Measurements from ENCODE around the gene OTOP2.

DNA sequence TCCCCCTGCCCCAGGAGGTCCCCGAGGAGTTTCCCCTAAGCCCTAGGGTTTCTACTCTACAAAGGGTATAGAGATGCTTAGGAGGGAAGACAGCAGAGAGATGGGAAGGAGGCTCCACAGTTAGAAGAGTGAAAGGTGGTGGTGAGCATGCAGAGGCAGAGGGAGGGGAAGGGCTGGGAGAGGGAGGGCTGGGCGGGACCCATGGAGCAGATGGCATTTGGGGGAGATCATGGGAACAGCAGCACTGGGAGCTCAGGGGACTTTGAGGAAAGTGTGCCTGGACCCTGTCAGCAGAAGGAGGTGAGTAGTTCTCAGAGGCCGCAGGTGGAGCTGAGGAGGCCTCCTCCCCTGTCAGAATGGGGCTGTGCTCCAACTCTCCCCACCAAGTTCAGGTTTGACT is 11.0 kb downstream of the OTOP2 start:
- TF ChIP-seq CTCF (IDR thresholded peaks at IDR 0.05) = no peak
- no peak for TF ChIP-seq POLR2A (IDR thresholded peaks at IDR 0.05)

All from thyroid gland (tissue), 4 donors.